ENCODE measurements around the gene NOTCH4.

Gene NOTCH4

DNA sequence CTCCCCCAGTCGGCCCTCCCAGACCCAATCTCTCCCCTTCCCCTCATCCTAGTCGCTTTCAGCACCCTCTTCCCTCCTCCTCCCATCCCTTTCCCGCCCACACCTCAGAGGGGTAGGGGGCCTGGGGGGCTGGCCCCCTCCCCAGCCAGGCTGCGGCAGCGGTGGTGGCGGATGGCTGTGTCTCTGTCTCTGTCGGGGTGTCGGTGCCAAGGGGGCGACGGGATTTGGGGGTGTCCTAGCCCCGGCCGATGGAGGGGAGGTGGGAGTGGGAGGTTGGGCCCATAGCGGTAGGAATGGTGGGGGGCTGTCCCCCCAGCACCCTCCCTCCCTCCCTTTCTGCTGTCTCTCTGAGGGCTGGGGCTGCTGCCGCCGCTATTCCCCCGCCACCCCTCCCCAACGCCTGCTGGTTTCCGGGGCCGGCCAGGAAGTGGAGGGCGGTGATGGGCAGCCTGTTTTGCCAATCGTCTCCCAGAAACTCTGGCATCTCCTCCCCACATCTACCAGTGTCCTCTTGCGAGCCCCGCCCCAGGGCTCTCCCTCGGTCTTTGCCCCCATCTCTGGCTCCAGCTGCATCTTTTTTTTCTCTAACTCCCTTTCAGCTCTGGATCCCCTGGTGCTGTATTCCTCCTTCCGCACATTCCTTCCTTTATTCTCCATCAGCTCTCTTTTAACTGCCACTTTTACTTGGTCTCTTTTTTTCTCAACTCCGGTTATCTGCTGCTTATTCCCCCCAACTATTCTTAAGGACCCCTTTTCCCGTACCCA is 48.0 kb downstream of the NOTCH4 start, which contains the start of gene AGPAT1:
Gene AGPAT1, minus strand, starts transcription at position 374 of the 765 bp plus-strand sequence. CDS start 4,588 bp downstream, outside the sequence.
- Histone ChIP-seq H3K23ac (ENCODE audit: low read length in 2 of 2) (peak within 1 kb of the TSS in 1 of 2 experiments; percentile 34), H2AK5ac (ENCODE audit: low read length, severe bottlenecking) (peak within 1 kb of the TSS; percentile 51), H3K9me3 (ENCODE audit: control insufficient read depth, low read length) (no peaks in the 10 kb centered on the region), H2AFZ (ENCODE audit: low read depth, low read length) (no peak within 1 kb of the TSS), H2BK120ac (ENCODE audit: low read depth, low read length) (peak within 1 kb of the TSS; percentile 86), H3K14ac (ENCODE audit: low read length in 2 of 2) (peak within 1 kb of the TSS in 1 of 2 experiments; percentile 91), H3K9ac (ENCODE audit: low read length) (peak within 1 kb of the TSS; percentile 92), H3K4ac (ENCODE audit: low read depth in 1 of 2, low read length in 2 of 2) (peak within 1 kb of the TSS; percentile 15 to 81), H3K4me3 (ENCODE audit: insufficient read depth in 1 of 2, low read depth in 1 of 2, low read length in 2 of 2) (peak within 1 kb of the TSS; percentile 99 to 100), H3K79me1 (replicated peaks; ENCODE audit: low read length, poor library complexity, severe bottlenecking) (peaks cover 36% of the 10 kb centered on the region), H3K27ac (ENCODE audit: low read length, poor library complexity, severe bottlenecking) (peak within 1 kb of the TSS; percentile 99), H3K18ac (ENCODE audit: low read depth in 1 of 2, low read length in 2 of 2) (peak within 1 kb of the TSS; percentile 97 to 99), H2BK15ac (ENCODE audit: low read depth, poor library complexity, severe bottlenecking) (no peak within 1 kb of the TSS), H2BK5ac (ENCODE audit: low read depth, low read length, poor library complexity, severe bottlenecking) (peak within 1 kb of the TSS; percentile 33), H3K27me3 (ENCODE audit: control insufficient read depth in 1 of 2, insufficient read depth in 1 of 2, low read length in 2 of 2) (no peaks in the 10 kb centered on the region), H3K4me2 (ENCODE audit: low read length, poor library complexity, severe bottlenecking) (peak within 1 kb of the TSS; percentile 89), H3K4me1 (ENCODE audit: control insufficient read depth, insufficient read depth, low read depth, low read length) (peaks cover 20% of the 10 kb centered on the region), H2BK12ac (ENCODE audit: low read length in 2 of 2) (peak within 1 kb of the TSS in 1 of 2 experiments; percentile 74), H3K36me3 (ENCODE audit: control insufficient read depth in 1 of 2, insufficient read depth in 2 of 2, low read depth in 1 of 2, low read length in 2 of 2) (peaks cover 15 to 16% of the 10 kb centered on the region in 2 experiments), H4K8ac (ENCODE audit: low read length) (peak within 1 kb of the TSS; percentile 95), H4K91ac (ENCODE audit: low read length) (peak within 1 kb of the TSS; percentile 97)
- peak; percentile 98 for DNase-seq
- WGBS, result 3% methylated on average over 17 of the region's 27 CpGs

DNA sequence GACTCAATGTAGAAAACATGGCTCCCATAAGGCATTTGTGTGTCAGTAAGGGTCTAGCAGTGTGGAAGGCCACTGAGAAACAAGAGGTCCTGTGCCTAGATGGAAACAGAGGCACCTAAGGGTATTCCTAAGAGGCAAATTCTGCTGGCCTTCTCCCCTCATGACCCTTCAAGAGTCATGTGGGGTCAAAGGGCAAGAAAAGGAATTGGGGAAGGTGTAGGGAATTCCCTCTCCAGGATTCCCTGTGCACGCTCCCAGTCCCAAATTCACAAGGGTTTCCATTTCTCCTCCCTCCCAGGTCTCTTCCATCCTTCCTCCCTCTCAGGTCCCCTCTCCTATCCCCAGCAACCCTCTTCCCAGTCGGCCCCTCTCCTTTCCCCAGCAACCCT is 48.6 kb downstream of the NOTCH4 start:
- H4K91ac ChIP-seq (ENCODE audit: low read length), result peak overlapping the region; percentile 97
- peak overlapping the region; percentile 99 to 100 for H3K4me3 ChIP-seq (ENCODE audit: insufficient read depth in 1 of 2, low read depth in 1 of 2, low read length in 2 of 2)
- H2AFZ ChIP-seq (ENCODE audit: low read depth, low read length), result no peak overlapping the region
- peak overlapping the region; percentile 89 for H3K4me2 ChIP-seq (ENCODE audit: low read length, poor library complexity, severe bottlenecking)
- H2BK5ac ChIP-seq (ENCODE audit: low read depth, low read length, poor library complexity, severe bottlenecking), result peak overlapping the region; percentile 33
- 7% methylated on average over 2 of the region's 2 CpGs for WGBS
- H3K9me3 ChIP-seq (ENCODE audit: control insufficient read depth, low read length), result no peaks in the 10 kb centered on the region
- peak overlapping the region; percentile 97 to 99 for H3K18ac ChIP-seq (ENCODE audit: low read depth in 1 of 2, low read length in 2 of 2)
- DNase-seq, result no peak
- peaks cover 16 to 18% of the 10 kb centered on the region in 2 experiments for H3K36me3 ChIP-seq (ENCODE audit: control insufficient read depth in 1 of 2, insufficient read depth in 2 of 2, low read depth in 1 of 2, low read length in 2 of 2)
- no peak overlapping the region for H2BK15ac ChIP-seq (ENCODE audit: low read depth, poor library complexity, severe bottlenecking)
- H3K27ac ChIP-seq (ENCODE audit: low read length, poor library complexity, severe bottlenecking), result no peak overlapping the region
- H3K27me3 ChIP-seq (ENCODE audit: control insufficient read depth in 1 of 2, insufficient read depth in 1 of 2, low read length in 2 of 2), result no peaks in the 10 kb centered on the region
- H3K79me1 ChIP-seq (replicated peaks; ENCODE audit: low read length, poor library complexity, severe bottlenecking), result peaks cover 36% of the 10 kb centered on the region
- H3K23ac ChIP-seq (ENCODE audit: low read length in 2 of 2), result peak overlapping the region in 1 of 2 experiments; percentile 34
- H2AK5ac ChIP-seq (ENCODE audit: low read length, severe bottlenecking), result no peak overlapping the region
- peak overlapping the region; percentile 86 for H2BK120ac ChIP-seq (ENCODE audit: low read depth, low read length)
- peaks cover 22% of the 10 kb centered on the region for H3K4me1 ChIP-seq (ENCODE audit: control insufficient read depth, insufficient read depth, low read depth, low read length)
- H4K8ac ChIP-seq (ENCODE audit: low read length), result no peak overlapping the region
- peak overlapping the region; percentile 92 for H3K9ac ChIP-seq (ENCODE audit: low read length)
- H3K4ac ChIP-seq (ENCODE audit: low read depth in 1 of 2, low read length in 2 of 2), result peak overlapping the region; percentile 15 to 34
- peak overlapping the region in 1 of 2 experiments; percentile 74 for H2BK12ac ChIP-seq (ENCODE audit: low read length in 2 of 2)
- H3K14ac ChIP-seq (ENCODE audit: low read length in 2 of 2), result peak overlapping the region in 1 of 2 experiments; percentile 91

DNA sequence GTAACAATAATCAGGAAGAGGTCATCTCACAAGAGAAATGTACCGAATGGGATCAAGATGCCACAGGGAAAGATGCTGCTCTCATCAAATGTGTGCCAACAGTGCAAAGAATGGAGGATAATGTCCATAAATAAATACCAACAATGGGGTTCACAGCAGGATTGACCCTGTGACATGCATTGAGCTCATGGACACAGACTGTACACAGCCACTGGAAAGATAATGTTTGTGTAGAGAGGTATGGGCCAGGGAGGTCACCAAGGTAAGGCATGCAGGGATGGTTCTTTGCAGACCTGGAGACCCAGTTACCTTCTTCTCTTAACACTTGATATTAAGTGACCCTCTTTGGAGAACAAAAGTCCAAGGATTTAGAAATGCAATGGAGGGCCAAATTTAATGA is 49.5 kb downstream of the NOTCH4 start:
- H3K9me3 ChIP-seq (ENCODE audit: control insufficient read depth, low read length), result no peaks in the 10 kb centered on the region
- H3K4me2 ChIP-seq (ENCODE audit: low read length, poor library complexity, severe bottlenecking), result no peak overlapping the region
- no peak overlapping the region for H3K4ac ChIP-seq (ENCODE audit: low read depth in 1 of 2, low read length in 2 of 2)
- H4K91ac ChIP-seq (ENCODE audit: low read length), result no peak overlapping the region
- H3K18ac ChIP-seq (ENCODE audit: low read depth in 1 of 2, low read length in 2 of 2), result no peak overlapping the region
- no peak overlapping the region for H3K9ac ChIP-seq (ENCODE audit: low read length)
- 100% methylated on average over 1 of the region's 1 CpG for WGBS
- no peak overlapping the region for H3K27ac ChIP-seq (ENCODE audit: low read length, poor library complexity, severe bottlenecking)
- no peak overlapping the region for H2AFZ ChIP-seq (ENCODE audit: low read depth, low read length)
- H4K8ac ChIP-seq (ENCODE audit: low read length), result no peak overlapping the region
- H3K4me3 ChIP-seq (ENCODE audit: insufficient read depth in 1 of 2, low read depth in 1 of 2, low read length in 2 of 2), result peak overlapping the region in 1 of 2 experiments; percentile 99
- H2BK5ac ChIP-seq (ENCODE audit: low read depth, low read length, poor library complexity, severe bottlenecking), result no peak overlapping the region
- no peak for DNase-seq
- H2BK12ac ChIP-seq (ENCODE audit: low read length in 2 of 2), result no peak overlapping the region
- H2AK5ac ChIP-seq (ENCODE audit: low read length, severe bottlenecking), result no peak overlapping the region
- H3K79me1 ChIP-seq (replicated peaks; ENCODE audit: low read length, poor library complexity, severe bottlenecking), result peaks cover 31% of the 10 kb centered on the region
- H2BK120ac ChIP-seq (ENCODE audit: low read depth, low read length), result no peak overlapping the region
- no peak overlapping the region for H2BK15ac ChIP-seq (ENCODE audit: low read depth, poor library complexity, severe bottlenecking)
- no peak overlapping the region for H3K14ac ChIP-seq (ENCODE audit: low read length in 2 of 2)
- H3K36me3 ChIP-seq (ENCODE audit: control insufficient read depth in 1 of 2, insufficient read depth in 2 of 2, low read depth in 1 of 2, low read length in 2 of 2), result peaks cover 20 to 21% of the 10 kb centered on the region in 2 experiments
- no peaks in the 10 kb centered on the region for H3K27me3 ChIP-seq (ENCODE audit: control insufficient read depth in 1 of 2, insufficient read depth in 1 of 2, low read length in 2 of 2)
- H3K4me1 ChIP-seq (ENCODE audit: control insufficient read depth, insufficient read depth, low read depth, low read length), result peaks cover 20% of the 10 kb centered on the region
- H3K23ac ChIP-seq (ENCODE audit: low read length in 2 of 2), result no peak overlapping the region

DNA sequence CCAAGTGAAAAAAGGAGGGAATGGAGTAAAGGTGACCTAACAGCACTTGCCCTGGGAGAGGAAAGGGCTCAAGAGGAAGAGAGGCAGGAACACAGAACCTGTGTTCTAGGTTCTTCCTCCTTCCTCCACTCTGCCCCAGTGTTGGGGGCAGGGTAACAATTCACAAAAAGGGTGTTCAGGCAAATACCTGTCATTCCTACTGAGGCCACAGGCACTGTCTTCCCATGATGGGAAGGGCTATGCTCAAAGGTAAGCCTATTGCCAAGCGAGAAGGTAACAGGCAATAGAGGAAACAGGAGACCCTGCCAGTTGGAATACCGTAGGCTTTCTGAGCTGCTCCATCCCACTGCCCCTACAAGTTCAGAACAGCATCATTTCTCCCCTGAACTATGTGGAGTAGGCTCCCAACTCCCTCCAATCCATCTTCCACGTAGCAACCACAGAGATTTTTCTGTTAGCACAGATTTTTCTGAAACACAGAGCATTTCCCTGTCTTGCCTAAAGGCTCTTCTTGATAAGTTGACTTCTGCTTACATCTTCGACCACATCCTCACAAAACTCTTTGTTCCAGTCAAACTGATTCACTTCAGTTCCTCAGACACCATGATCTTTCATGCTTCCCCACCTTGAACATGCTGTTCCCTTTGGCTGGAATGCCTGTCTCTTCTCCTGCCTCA is 50.7 kb downstream of the NOTCH4 start:
- H3K27me3 ChIP-seq (ENCODE audit: control insufficient read depth in 1 of 2, insufficient read depth in 1 of 2, low read length in 2 of 2), result no peaks in the 10 kb centered on the region
- 91% methylated on average over 4 of the region's 4 CpGs for WGBS

More for the DNA sequence above, 50.7 kb downstream of the NOTCH4 start:
- no peaks in the 10 kb centered on the region for H3K9me3 ChIP-seq (ENCODE audit: control insufficient read depth, low read length)
- peaks cover 23% of the 10 kb centered on the region for H3K4me1 ChIP-seq (ENCODE audit: control insufficient read depth, insufficient read depth, low read depth, low read length)
- H3K18ac ChIP-seq (ENCODE audit: low read depth in 1 of 2, low read length in 2 of 2), result no peak overlapping the region
- H3K4me2 ChIP-seq (ENCODE audit: low read length, poor library complexity, severe bottlenecking), result no peak overlapping the region
- H2AFZ ChIP-seq (ENCODE audit: low read depth, low read length), result no peak overlapping the region
- no peak overlapping the region for H2BK5ac ChIP-seq (ENCODE audit: low read depth, low read length, poor library complexity, severe bottlenecking)
- no peak for DNase-seq
- H2AK5ac ChIP-seq (ENCODE audit: low read length, severe bottlenecking), result no peak overlapping the region
- H4K91ac ChIP-seq (ENCODE audit: low read length), result no peak overlapping the region
- H4K8ac ChIP-seq (ENCODE audit: low read length), result no peak overlapping the region
- no peak overlapping the region for H3K23ac ChIP-seq (ENCODE audit: low read length in 2 of 2)
- H2BK15ac ChIP-seq (ENCODE audit: low read depth, poor library complexity, severe bottlenecking), result peak overlapping the region; percentile 2
- peaks cover 32% of the 10 kb centered on the region in 2 experiments for H3K36me3 ChIP-seq (ENCODE audit: control insufficient read depth in 1 of 2, insufficient read depth in 2 of 2, low read depth in 1 of 2, low read length in 2 of 2)
- H3K4ac ChIP-seq (ENCODE audit: low read depth in 1 of 2, low read length in 2 of 2), result no peak overlapping the region
- peak overlapping the region in 1 of 2 experiments; percentile 25 for H2BK12ac ChIP-seq (ENCODE audit: low read length in 2 of 2)
- H3K27ac ChIP-seq (ENCODE audit: low read length, poor library complexity, severe bottlenecking), result no peak overlapping the region
- no peak overlapping the region for H3K4me3 ChIP-seq (ENCODE audit: insufficient read depth in 1 of 2, low read depth in 1 of 2, low read length in 2 of 2)
- H3K9ac ChIP-seq (ENCODE audit: low read length), result no peak overlapping the region
- no peak overlapping the region for H2BK120ac ChIP-seq (ENCODE audit: low read depth, low read length)
- peaks cover 30% of the 10 kb centered on the region for H3K79me1 ChIP-seq (replicated peaks; ENCODE audit: low read length, poor library complexity, severe bottlenecking)
- H3K14ac ChIP-seq (ENCODE audit: low read length in 2 of 2), result no peak overlapping the region

Data from mesenchymal stem cell (in vitro differentiated cells and primary cell).